ENCODE data around the gene HIP1R.

Gene HIP1R

DNA sequence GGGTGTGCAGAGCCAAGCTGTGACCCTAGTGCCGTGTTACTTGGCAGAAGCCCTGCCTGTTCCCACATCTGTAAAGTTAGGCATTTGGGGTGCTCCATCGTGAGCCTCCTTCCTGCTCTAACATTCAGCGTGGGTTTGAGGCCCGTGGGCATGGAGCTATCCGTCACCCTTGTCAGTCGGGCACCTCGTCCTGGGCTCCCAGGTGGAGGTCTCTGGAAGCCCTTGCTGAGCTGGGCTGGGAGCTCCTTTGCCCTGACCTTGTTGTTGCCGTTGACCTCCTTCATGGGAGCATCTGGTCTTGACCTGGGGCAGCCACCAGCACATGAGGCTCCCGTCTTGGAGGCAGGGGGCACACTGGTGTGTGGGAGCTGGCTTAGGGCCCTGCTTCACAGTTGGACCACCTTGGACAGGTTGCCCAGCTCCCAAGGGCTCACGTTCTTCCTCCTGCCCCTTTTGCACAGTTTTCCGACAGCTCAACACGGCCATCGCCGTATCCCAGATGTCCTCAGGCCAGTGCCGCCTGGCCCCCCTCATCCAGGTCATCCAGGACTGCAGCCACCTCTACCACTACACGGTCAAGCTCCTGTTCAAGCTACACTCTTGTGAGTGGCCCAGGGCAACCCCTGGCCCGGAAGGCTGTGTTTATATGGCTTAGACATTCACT lies 18.5 kb downstream of the HIP1R start:
- no peak for DNase-seq (ENCODE audit: low read depth)
- no peak overlapping the region for H3K4me3 ChIP-seq (ENCODE audit: low read depth, low read length)
- TF ChIP-seq, protein P1, sequence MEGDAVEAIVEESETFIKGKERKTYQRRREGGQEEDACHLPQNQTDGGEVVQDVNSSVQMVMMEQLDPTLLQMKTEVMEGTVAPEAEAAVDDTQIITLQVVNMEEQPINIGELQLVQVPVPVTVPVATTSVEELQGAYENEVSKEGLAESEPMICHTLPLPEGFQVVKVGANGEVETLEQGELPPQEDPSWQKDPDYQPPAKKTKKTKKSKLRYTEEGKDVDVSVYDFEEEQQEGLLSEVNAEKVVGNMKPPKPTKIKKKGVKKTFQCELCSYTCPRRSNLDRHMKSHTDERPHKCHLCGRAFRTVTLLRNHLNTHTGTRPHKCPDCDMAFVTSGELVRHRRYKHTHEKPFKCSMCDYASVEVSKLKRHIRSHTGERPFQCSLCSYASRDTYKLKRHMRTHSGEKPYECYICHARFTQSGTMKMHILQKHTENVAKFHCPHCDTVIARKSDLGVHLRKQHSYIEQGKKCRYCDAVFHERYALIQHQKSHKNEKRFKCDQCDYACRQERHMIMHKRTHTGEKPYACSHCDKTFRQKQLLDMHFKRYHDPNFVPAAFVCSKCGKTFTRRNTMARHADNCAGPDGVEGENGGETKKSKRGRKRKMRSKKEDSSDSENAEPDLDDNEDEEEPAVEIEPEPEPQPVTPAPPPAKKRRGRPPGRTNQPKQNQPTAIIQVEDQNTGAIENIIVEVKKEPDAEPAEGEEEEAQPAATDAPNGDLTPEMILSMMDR (IDR thresholded peaks at IDR 0.05; ENCODE audit: control insufficient read depth, extremely low read depth, insufficient read depth), result no peak

DNA sequence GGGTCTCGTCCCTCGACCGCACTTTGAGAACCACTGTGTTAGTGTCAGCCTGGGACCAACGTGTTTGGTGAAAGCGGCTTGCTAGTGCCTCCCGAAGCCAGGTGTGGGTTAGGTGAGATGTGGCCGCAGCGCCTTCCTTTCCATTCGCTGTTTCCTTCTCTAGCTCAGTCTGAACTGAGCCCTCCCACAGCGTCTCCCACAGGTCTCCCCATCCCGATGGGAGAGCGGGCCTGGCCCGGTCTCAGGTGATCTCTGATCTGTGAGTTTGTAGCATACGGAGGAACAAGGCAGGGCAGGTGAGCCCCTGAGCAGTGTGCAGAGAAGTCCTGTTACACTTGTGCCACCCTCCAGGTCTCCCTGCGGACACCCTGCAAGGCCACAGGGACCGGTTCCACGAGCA lies 19.3 kb downstream of the HIP1R start:
- TF ChIP-seq, protein P1 (IDR thresholded peaks at IDR 0.05; ENCODE audit: control insufficient read depth, extremely low read depth, insufficient read depth), result no peak
- no peak overlapping the region for H3K4me3 ChIP-seq (ENCODE audit: low read depth, low read length)
- no peak for DNase-seq (ENCODE audit: low read depth)

GRCh38 chr12:122855071-122855829 lies 20.0 kb downstream of the HIP1R start:
- TF ChIP-seq, protein P1 (IDR thresholded peaks at IDR 0.05; ENCODE audit: control insufficient read depth, extremely low read depth, insufficient read depth), result no peak
- no peak overlapping the region for H3K4me3 ChIP-seq (ENCODE audit: low read depth, low read length)
- DNase-seq (ENCODE audit: low read depth), result no peak

- TF ChIP-seq, protein P1 (IDR thresholded peaks at IDR 0.05; ENCODE audit: control insufficient read depth, extremely low read depth, insufficient read depth), result no peak
- H3K4me3 ChIP-seq (ENCODE audit: low read depth, low read length), result no peak overlapping the region
- DNase-seq (ENCODE audit: low read depth), result no peak
Measured at GRCh38 chr12:122855928-122856831, 20.9 kb downstream of the HIP1R start.

DNA sequence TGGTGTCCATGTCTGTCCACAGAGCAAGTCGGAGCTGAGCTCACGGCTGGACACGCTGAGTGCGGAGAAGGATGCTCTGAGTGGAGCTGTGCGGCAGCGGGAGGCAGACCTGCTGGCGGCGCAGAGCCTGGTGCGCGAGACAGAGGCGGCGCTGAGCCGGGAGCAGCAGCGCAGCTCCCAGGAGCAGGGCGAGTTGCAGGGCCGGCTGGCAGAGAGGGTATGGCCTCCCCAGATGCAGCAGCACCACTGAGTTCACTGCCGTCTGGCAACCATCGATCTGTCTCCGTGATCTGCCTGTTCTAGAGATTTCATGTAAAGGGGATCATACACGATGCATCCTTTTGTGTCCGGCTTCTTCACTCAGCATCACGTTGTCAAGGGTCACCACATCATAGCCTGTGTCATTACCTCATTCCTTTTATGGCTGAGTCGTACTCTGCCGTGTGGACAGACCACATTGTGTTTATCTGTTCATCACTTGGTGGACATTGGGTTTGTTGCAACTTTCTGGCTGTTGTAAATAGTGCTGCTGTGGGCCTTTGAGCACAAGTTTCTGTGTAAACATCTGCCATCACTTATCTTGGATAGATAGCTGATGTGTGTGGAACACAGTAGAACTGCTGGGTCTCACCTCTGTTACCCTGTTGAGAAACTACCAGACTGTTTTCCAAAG lies 21.9 kb downstream of the HIP1R start:
- no peak overlapping the region for H3K4me3 ChIP-seq (ENCODE audit: low read depth, low read length)
- TF ChIP-seq, protein P1 (IDR thresholded peaks at IDR 0.05; ENCODE audit: control insufficient read depth, extremely low read depth, insufficient read depth), result no peak
- DNase-seq (ENCODE audit: low read depth), result no peak

- TF ChIP-seq, protein P1 (IDR thresholded peaks at IDR 0.05; ENCODE audit: control insufficient read depth, extremely low read depth, insufficient read depth), result no peak
- DNase-seq (ENCODE audit: low read depth), result no peak
- H3K4me3 ChIP-seq (ENCODE audit: low read depth, low read length), result no peak overlapping the region
Measured at GRCh38 chr12:122858171-122858570, 22.9 kb downstream of the HIP1R start.
